ENCODE measurements around the gene CGB8. TPM values are rescaled to one million over a fixed set of nuclear protein-coding genes. Genes with fewer than 3 reads are reported as not detected.

Gene CGB8
- total and polyA plus RNA-seq, 2 of the 8 experiments (the other 6 are each of a cell fraction or from before 2014, with no cell fraction given): 0.09 TPM; not detected in 1

DNA sequence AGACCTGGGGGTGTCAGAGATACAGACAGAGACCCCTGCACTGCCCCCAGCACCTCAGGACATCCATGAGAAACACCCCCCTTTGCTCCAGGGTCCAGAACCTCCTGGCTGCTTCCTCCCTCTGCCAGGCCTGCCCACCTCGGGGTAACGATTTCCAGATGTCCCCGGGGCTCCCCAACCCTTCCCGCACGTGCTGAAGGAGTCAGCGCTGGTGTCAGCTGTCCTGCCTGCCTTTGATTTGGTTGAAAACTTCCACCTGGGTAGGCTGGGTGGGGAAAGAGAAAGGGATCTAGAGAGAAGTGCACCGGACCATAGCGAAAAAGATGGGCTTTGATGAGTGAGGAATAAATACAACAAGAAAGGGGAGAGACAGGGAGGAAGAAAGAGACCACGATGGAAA is 10.1 kb upstream of the CGB8 start:
- Histone ChIP-seq H3K27me3 (replicated peaks in 1 of 4; ENCODE audit: control insufficient read depth in 3 of 4, extremely low read depth in 1 of 4, insufficient read depth in 3 of 4, low read length in 3 of 4) (peaks cover 10 to 48% (median 44%) of the 10 kb centered on the region in 4 experiments), H2BK120ac (replicated peaks; ENCODE audit: low read depth, low read length) (no peak overlapping the region), H3K23me2 (ENCODE audit: low read depth, low read length) (peaks cover 6% of the 10 kb centered on the region; the same call in 1 of the 2 replicates), H3K79me1 (ENCODE audit: low read depth, low read length) (no peaks in the 10 kb centered on the region), H4K20me1 (replicated peaks in 1 of 2; ENCODE audit: control insufficient read depth in 1 of 2, insufficient read depth in 2 of 2, low read length in 2 of 2) (peaks cover 0 to 2% of the 10 kb centered on the region in 2 experiments), H2BK15ac (ENCODE audit: low read length) (no peak overlapping the region), H2AFZ (ENCODE audit: low read length) (no peak overlapping the region), H3K4me3 (ENCODE audit: extremely low read depth in 1 of 4, insufficient read depth in 2 of 4, low read depth in 3 of 4, low read length in 4 of 4) (no peak overlapping the region), H2BK20ac (ENCODE audit: low read length) (no peak overlapping the region), H3K4me1 (replicated peaks in 1 of 4; ENCODE audit: control insufficient read depth in 3 of 4, insufficient read depth in 4 of 4, low read length in 3 of 4) (peaks cover 0 to 14% (median 12%) of the 10 kb centered on the region in 4 experiments; a peak in 6 of 7 replicates), H2BK5ac (ENCODE audit: low read depth, low read length) (no peak overlapping the region), H4K8ac (ENCODE audit: extremely low read depth, insufficient read depth, low read length) (no peak overlapping the region), H3K27ac (ENCODE audit: low read depth, low read length) (no peak overlapping the region), H3K56ac (replicated peaks; ENCODE audit: insufficient read length, low read depth, low read length) (no peak overlapping the region), H3K4me2 (ENCODE audit: insufficient read depth in 1 of 2, low read depth in 2 of 2, low read length in 2 of 2) (no peak overlapping the region), H4K5ac (ENCODE audit: insufficient read length, low read depth, low read length) (no peak overlapping the region), H3K23ac (ENCODE audit: insufficient read length) (no peak overlapping the region), H2AK5ac (ENCODE audit: low read depth, low read length) (no peak overlapping the region), H3K14ac (ENCODE audit: insufficient read length) (no peak overlapping the region), H4K91ac (replicated peaks; ENCODE audit: insufficient read length, low read length) (no peak overlapping the region), H3K9ac (replicated peaks in 1 of 4; ENCODE audit: extremely low read depth in 1 of 4, low read depth in 3 of 4, low read length in 3 of 4) (no peak overlapping the region), H3K36me3 (ENCODE audit: control insufficient read depth in 2 of 4, insufficient read depth in 4 of 4, low read length in 3 of 4) (no peaks in the 10 kb centered on the region), H3K18ac (ENCODE audit: extremely low read depth, low read length) (no peak overlapping the region), H2BK12ac (ENCODE audit: low read depth, low read length) (no peak overlapping the region), H3K9me3 (ENCODE audit: insufficient read depth in 2 of 2, low read depth in 1 of 2, low read length in 1 of 2) (no peaks in the 10 kb centered on the region), H3K79me2 (ENCODE audit: control insufficient read depth in 1 of 2, insufficient read depth in 2 of 2, low read length in 2 of 2) (no peaks in the 10 kb centered on the region), H3K4ac (replicated peaks; ENCODE audit: insufficient read length, low read depth, low read length) (no peak overlapping the region)
- DNase-seq (ENCODE audit: low read depth in 1 of 2, low spot score in 2 of 2) (no peak), FAIRE-seq (no peak)
- POLR2A ChIA-PET (ENCODE audit: partially characterized antibody): interaction anchor here (0.7 to 2.1 kb wide), 3 partner anchors 15 to 30 kb away, joined by 3 to 6 read pairs (median 3); no protein-coding TSS in a partner anchor
- CTCF ChIA-PET (ENCODE audit: partially characterized antibody): interaction anchor here (0.6 to 3.5 kb wide), 6 partner anchors 15 to 257 kb away, joined by 3 to 25 read pairs (median 4); no protein-coding TSS in a partner anchor
- 88% methylated on average over 9 of the region's 9 CpGs; no CpG with 5 or more reads in 1 of the 2 experiments for WGBS, 2 experiments (ENCODE audit: extremely low coverage in 1 of 2, insufficient coverage in 1 of 2, insufficient read length in 1 of 2, insufficient replicate concordance in 2 of 2, low coverage in 1 of 2, low lambda C conversion rate in 2 of 2, missing lambda C conversion rate in 1 of 2)
- TF ChIP-seq KDM4A (IDR thresholded peaks at IDR 0.05; ENCODE audit: low read depth, low read length, severe bottlenecking): no peak
- TF ChIP-seq SUZ12 (IDR thresholded peaks at IDR 0.05; ENCODE audit: low read length): no peak
- TF ChIP-seq GABPA (IDR thresholded peaks at IDR 0.05; ENCODE audit: borderline replicate concordance, insufficient read depth, low read length): no peak
- no peak for TF ChIP-seq MAFK (IDR thresholded peaks at IDR 0.05; ENCODE audit: low read depth, low read length)
- no peak for TF ChIP-seq SIN3A (conservative IDR thresholded peaks at IDR 0.05 in 1 of 2, IDR thresholded peaks at IDR 0.05 in 1 of 2; ENCODE audit: low read depth in 1 of 2, low read length in 2 of 2)
- no peak for TF ChIP-seq NRF1 (IDR thresholded peaks at IDR 0.05; ENCODE audit: low read depth, low read length)
- TF ChIP-seq ZNF274 (IDR thresholded peaks at IDR 0.05; ENCODE audit: borderline replicate concordance, extremely low read depth, low read length): no peak
- TF ChIP-seq PHF8 (conservative IDR thresholded peaks at IDR 0.05; ENCODE audit: low read depth, low read length): no peak
- TF ChIP-seq, protein P1, sequence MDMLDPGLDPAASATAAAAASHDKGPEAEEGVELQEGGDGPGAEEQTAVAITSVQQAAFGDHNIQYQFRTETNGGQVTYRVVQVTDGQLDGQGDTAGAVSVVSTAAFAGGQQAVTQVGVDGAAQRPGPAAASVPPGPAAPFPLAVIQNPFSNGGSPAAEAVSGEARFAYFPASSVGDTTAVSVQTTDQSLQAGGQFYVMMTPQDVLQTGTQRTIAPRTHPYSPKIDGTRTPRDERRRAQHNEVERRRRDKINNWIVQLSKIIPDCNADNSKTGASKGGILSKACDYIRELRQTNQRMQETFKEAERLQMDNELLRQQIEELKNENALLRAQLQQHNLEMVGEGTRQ (IDR thresholded peaks at IDR 0.05; ENCODE audit: low read length): no peak
- no peak for TF ChIP-seq SP2 (IDR thresholded peaks at IDR 0.05; ENCODE audit: low read length)

All from H1 (cell line).